B cell (primary cell): ENCODE results near the gene UBE2J2. TPM values are rescaled to one million over a fixed set of nuclear protein-coding genes. Genes with fewer than 3 reads are reported as not detected.
A peak's percentile ranks its signal among the peaks of the same experiment; 100 is the strongest.

Source experiments
- ATAC-seq: fragments of 200-7000 bp; cut with Tn5 transposase; one replicate; pipeline ENCODE4 v1.10.0; 2021; ENCODE audit warnings: low read depth, mild to moderate bottlenecking, moderate number of reproducible peaks, moderate library complexity
- CTCF ChIA-PET: fragments of 350-600 bp; sonication (Branson Sonifier 250); formaldehyde crosslinking; loops from one replicate; lab custom pipeline; 2021; ENCODE audit warnings: antibody characterized with exemption, inconsistent platforms; lab: Charles Lee
- POLR2A ChIA-PET: fragments of 350-600 bp; sonication (Branson Sonifier 250); formaldehyde crosslinking; loops from one replicate; lab custom pipeline; 2021; ENCODE audit warnings: antibody characterized with exemption; lab: Charles Lee
- DNase-seq: peaks from one replicate; pipeline ENCODE4 v3.0.0; 2013
- H2AFZ ChIP-seq: 2 replicates; pipeline ENCODE4 v1.6.1; 2012; ENCODE audit warnings: mild to moderate bottlenecking, low read depth, low read length; ENCODE audit not compliant: insufficient read depth, poor library complexity, severe bottlenecking
- H3K27ac ChIP-seq, 2 donors: 1 replicate in 1 of 2; 2 replicates in 1 of 2; pipeline ENCODE4 v1.5.1; 2012 to 2013; ENCODE audit warnings: low read length in 2 of 2, mild to moderate bottlenecking in 2 of 2, moderate library complexity in 1 of 2
- H3K27me3 ChIP-seq, 4 experiments: fragments of 200-600 bp in 1 of 4; sonication (generic) in 1 of 4; replicated peaks in 1 of 4; 1 replicate in 2 of 4; 2 replicates in 2 of 4; pipeline versions ENCODE4 v1.6.1 to v1.7.0; 2013 to 2016; ENCODE audit warnings: low read length in 3 of 4, mild to moderate bottlenecking in 2 of 4, mixed read lengths in 1 of 4, moderate library complexity in 1 of 4; ENCODE audit not compliant: insufficient read depth in 4 of 4, control insufficient read depth in 3 of 4; ENCODE audit errors: control extremely low read depth in 1 of 4
- H3K36me3 ChIP-seq, 2 experiments: replicated peaks in 1 of 2; 1 replicate in 1 of 2; 2 replicates in 1 of 2; pipeline versions ENCODE4 v1.6.1 to v1.7.1; 2013; ENCODE audit warnings: low read length in 1 of 2; ENCODE audit not compliant: insufficient read depth in 2 of 2, control insufficient read depth in 1 of 2; ENCODE audit errors: control extremely low read depth in 1 of 2, extremely low read depth in 1 of 2
- H3K4me1 ChIP-seq, 2 donors: fragments of 200-600 bp in 1 of 2; sonication (generic) in 1 of 2; 1 replicate in 1 of 2; 2 replicates in 1 of 2; pipeline versions ENCODE4 v1.5.1 to v1.6.1; 2013 to 2017; ENCODE audit warnings: low read length in 2 of 2; ENCODE audit not compliant: control insufficient read depth in 2 of 2, insufficient read depth in 2 of 2
- H3K4me2 ChIP-seq: replicated peaks from 2 replicates; pipeline ENCODE3; 2012; ENCODE audit warnings: mild to moderate bottlenecking, low read depth, low read length; ENCODE audit not compliant: poor library complexity, severe bottlenecking
- H3K4me3 ChIP-seq, 5 experiments: fragments of 200-600 bp in 1 of 5; sonication (generic) in 1 of 5; 1 replicate in 3 of 5; 2 replicates in 2 of 5; pipeline versions ENCODE4 v1.5.1 to v1.7.0; 2011 to 2016; ENCODE audit warnings: low read length in 4 of 5, mild to moderate bottlenecking in 4 of 5, low read depth in 2 of 5, control low read depth in 1 of 5, moderate library complexity in 1 of 5; ENCODE audit not compliant: insufficient read depth in 1 of 5; ENCODE audit errors: control extremely low read depth in 1 of 5, extremely low read depth in 1 of 5
- H3K79me2 ChIP-seq: fragments of 200-600 bp; sonication (generic); one replicate; pipeline ENCODE4 v1.6.0; 2016; ENCODE audit warnings: low read length; ENCODE audit not compliant: control insufficient read depth, insufficient read depth
- H3K9ac ChIP-seq: fragments of 200-600 bp; sonication (generic); 2 replicates; pipeline ENCODE4 v1.6.1; 2017; ENCODE audit warnings: mild to moderate bottlenecking, low read length, moderate library complexity
- H3K9me3 ChIP-seq, 3 donors: one replicate each; pipeline versions ENCODE4 v1.6.1 to v1.7.1; 2013; ENCODE audit warnings: low read length in 2 of 3; ENCODE audit not compliant: control insufficient read depth in 2 of 3, insufficient read depth in 1 of 3; ENCODE audit errors: control extremely low read depth in 1 of 3
- H4K20me1 ChIP-seq: 2 replicates; pipeline ENCODE4 v1.6.0; 2012; ENCODE audit warnings: mild to moderate bottlenecking, low read length; ENCODE audit not compliant: insufficient read depth, control insufficient read depth, poor library complexity, severe bottlenecking
- H3K27ac Mint-ChIP-seq: one replicate; pipeline ENCODE4 v1.8.0; 2021; ENCODE audit warnings: mixed read lengths
- H3K27me3 Mint-ChIP-seq: one replicate; pipeline ENCODE4 v1.8.0; 2021; ENCODE audit warnings: mixed read lengths
- H3K4me1 Mint-ChIP-seq: one replicate; pipeline ENCODE4 v1.8.0; 2021; ENCODE audit warnings: mixed read lengths
- H3K4me3 Mint-ChIP-seq: one replicate; pipeline ENCODE4 v1.8.0; 2021; ENCODE audit warnings: mixed read lengths
- H3K9me3 Mint-ChIP-seq: one replicate; pipeline ENCODE4 v1.8.0; 2022; ENCODE audit warnings: mixed read lengths; ENCODE audit not compliant: insufficient read depth
- EZH2 ChIP-seq: IDR thresholded peaks from 2 replicates; pipeline ENCODE4 v1.6.1; 2012; ENCODE audit warnings: borderline replicate concordance, low read depth, mild to moderate bottlenecking, moderate library complexity, low read length; ENCODE audit not compliant: insufficient read depth, poor library complexity, severe bottlenecking
- WGBS: methylation state at CpG from one replicate; pipeline ENCODE4 v1.1.5; 2013; ENCODE audit warnings: missing lambda C conversion rate; ENCODE audit not compliant: insufficient coverage; 5-methylcytosine and 5-hydroxymethylcytosine counted together
- intact Hi-C: fragments of 100-400 bp; cut with micrococcal nuclease; formaldehyde crosslinking; loops from one replicate; pipeline ENCODE4 v1.10.0; 2022
- polyA plus RNA-seq: library from polyadenylated mRNA; depleted of rRNA; stranded (reverse); fragments of >200 nt; gene quantifications from 2 replicates; pipeline ENCODE4 v1.2.3, GENCODE V29; 2012
- total RNA-seq, 2 donors: library from RNA; stranded (reverse); fragments of 120-200 nt in 1 of 2; gene quantifications; 1 replicate in 1 of 2; 2 replicates in 1 of 2; pipeline versions ENCODE4 v1.2.3 to v1.2.4, GENCODE V29; 2013 to 2022
- TF ChIP-seq, protein P1 (sequence below): fragments of 200-600 bp; IDR thresholded peaks from one replicate; pipeline ENCODE4 v1.8.0; 2022; ENCODE audit warnings: antibody characterized with exemption, mild to moderate bottlenecking

Gene UBE2J2
- total and polyA plus RNA-seq, 2 donors (not counting 1 experiment from before 2014, with no cell fraction given) = 40.1 to 115 TPM

DNA sequence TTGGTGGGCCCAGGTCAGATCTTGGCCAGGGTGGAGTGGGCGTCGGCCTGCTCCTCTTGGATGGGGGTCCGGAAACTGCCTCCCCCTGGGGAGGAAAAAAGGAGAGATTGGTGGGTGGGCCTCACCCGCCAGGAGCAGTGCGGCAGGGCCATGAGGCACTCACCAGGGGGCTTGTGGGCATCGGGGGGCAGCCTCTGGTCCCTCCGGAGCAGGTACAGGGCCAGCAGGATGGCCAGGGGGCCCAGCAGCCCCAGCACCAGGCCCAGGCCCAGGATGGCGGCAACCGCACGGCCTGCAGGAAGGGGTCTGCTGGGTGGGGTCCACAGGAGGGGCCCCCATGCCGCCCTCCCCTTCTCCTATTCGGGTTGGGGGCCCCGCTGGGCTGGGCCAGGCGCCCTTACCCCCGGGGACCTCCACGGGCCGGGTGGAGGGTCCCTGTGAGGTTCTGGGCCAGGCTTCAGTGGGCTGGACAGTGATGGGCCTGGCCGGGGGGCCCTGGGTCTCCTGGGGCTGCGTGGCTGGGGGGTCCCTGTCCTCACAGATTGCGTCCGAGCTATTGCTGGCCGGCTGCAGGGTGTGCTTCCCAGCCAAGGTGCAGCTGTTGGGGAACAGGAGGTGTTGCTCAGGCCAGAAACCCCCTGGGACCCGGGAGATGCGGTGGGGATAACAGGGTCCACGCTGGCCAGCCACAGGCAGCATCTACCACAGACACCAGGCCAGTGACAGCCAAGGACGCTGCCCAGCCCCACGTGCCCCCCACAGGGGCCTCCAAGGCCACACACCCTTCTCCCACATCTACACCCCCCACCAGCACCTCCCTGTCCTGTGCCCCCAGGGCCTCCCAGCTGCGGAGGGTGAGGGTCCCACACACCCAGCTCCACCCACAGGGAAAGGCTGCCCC lies 61.9 kb downstream of the UBE2J2 start:
- peaks cover 0 to 18% (median 0%) of the 10 kb centered on the region in 3 donors for H3K9me3 ChIP-seq
- peaks cover 13% of the 10 kb centered on the region for H4K20me1 ChIP-seq
- intact Hi-C loops = no loop called here
- H3K27ac ChIP-seq = no peak overlapping the region
- peaks cover 0 to 4% of the 10 kb centered on the region in 2 experiments for H3K36me3 ChIP-seq
- peak overlapping the region; percentile 42 for H3K4me2 ChIP-seq
- H2AFZ ChIP-seq = no peak overlapping the region
- no peak overlapping the region for H3K9ac ChIP-seq
- DNase-seq (no peak), ATAC-seq (no peak)
- H3K27me3 Mint-ChIP-seq = peaks cover 9% of the 10 kb centered on the region
- POLR2A ChIA-PET = interaction anchor here (0.7 kb wide), 1 partner anchor 96 kb away, joined by 3 read pairs; the partner anchor contains the start of gene C1orf159
- TF ChIP-seq EZH2 = no peak
- TF ChIP-seq, protein P1, sequence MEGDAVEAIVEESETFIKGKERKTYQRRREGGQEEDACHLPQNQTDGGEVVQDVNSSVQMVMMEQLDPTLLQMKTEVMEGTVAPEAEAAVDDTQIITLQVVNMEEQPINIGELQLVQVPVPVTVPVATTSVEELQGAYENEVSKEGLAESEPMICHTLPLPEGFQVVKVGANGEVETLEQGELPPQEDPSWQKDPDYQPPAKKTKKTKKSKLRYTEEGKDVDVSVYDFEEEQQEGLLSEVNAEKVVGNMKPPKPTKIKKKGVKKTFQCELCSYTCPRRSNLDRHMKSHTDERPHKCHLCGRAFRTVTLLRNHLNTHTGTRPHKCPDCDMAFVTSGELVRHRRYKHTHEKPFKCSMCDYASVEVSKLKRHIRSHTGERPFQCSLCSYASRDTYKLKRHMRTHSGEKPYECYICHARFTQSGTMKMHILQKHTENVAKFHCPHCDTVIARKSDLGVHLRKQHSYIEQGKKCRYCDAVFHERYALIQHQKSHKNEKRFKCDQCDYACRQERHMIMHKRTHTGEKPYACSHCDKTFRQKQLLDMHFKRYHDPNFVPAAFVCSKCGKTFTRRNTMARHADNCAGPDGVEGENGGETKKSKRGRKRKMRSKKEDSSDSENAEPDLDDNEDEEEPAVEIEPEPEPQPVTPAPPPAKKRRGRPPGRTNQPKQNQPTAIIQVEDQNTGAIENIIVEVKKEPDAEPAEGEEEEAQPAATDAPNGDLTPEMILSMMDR = no peak
- CTCF ChIA-PET = interaction anchor here (1.1 to 1.2 kb wide), 2 partner anchors 39 to 89 kb away, joined by 3 read pairs; no protein-coding TSS in a partner anchor
- no peaks in the 10 kb centered on the region for H3K9me3 Mint-ChIP-seq
- 83% methylated on average over 25 of the region's 28 CpGs for WGBS
- H3K79me2 ChIP-seq = no peaks in the 10 kb centered on the region
- H3K4me1 Mint-ChIP-seq = peaks cover 42% of the 10 kb centered on the region
- H3K27me3 ChIP-seq = peaks cover 0 to 40% (median 14%) of the 10 kb centered on the region in 4 experiments
- no peak overlapping the region for H3K27ac Mint-ChIP-seq
- H3K4me1 ChIP-seq = peaks cover 62 to 73% of the 10 kb centered on the region in 2 donors
- peak overlapping the region; percentile 34 for H3K4me3 Mint-ChIP-seq
- no peak overlapping the region for H3K4me3 ChIP-seq
